Cardiac muscle cell (in vitro differentiated cells and primary cell): ENCODE results near the gene B3GNT9. TPM values are rescaled to one million over a fixed set of nuclear protein-coding genes. Genes with fewer than 3 reads are reported as not detected.

Experiments
- DNase-seq, 2 donors: peaks; one replicate each; pipeline versions ENCODE4 v3.0.0 to v3.0.0-alpha.2; 2010 to 2017; ENCODE audit warnings: low read depth in 1 of 2, low spot score in 1 of 2
- H3K27ac ChIP-seq: fragments of 200-600 bp; sonication (generic); 2 replicates; pipeline ENCODE4 v1.5.1; 2016
- H3K27me3 ChIP-seq: fragments of 200-600 bp; sonication (generic); 2 replicates; pipeline ENCODE4 v1.6.0; 2016; ENCODE audit warnings: control low read depth
- H3K36me3 ChIP-seq: fragments of 200-600 bp; sonication (generic); 2 replicates; pipeline ENCODE4 v1.5.1; 2016; ENCODE audit warnings: control low read depth
- H3K4me1 ChIP-seq: fragments of 200-600 bp; sonication (generic); 2 replicates; pipeline ENCODE4 v1.8.1; 2017; ENCODE audit warnings: low read depth, mild to moderate bottlenecking, mixed run types
- H3K4me3 ChIP-seq: fragments of 200-600 bp; sonication (generic); 2 replicates; pipeline ENCODE4 v1.5.1; 2016; ENCODE audit warnings: mild to moderate bottlenecking
- H3K9me3 ChIP-seq: fragments of 200-600 bp; sonication (generic); 2 replicates; pipeline ENCODE4 v1.5.1; 2017; ENCODE audit warnings: low read depth, mild to moderate bottlenecking, control low read depth
- polyA plus RNA-seq: library from polyadenylated mRNA; unstranded; fragments of >200 nt; fragmentation: Nextera tagmentation; extraction: Ambion mirVana; gene quantifications from 2 replicates; pipeline ENCODE4 v1.2.1, GENCODE V29; 2016
- total RNA-seq: library from RNA; depleted of rRNA; stranded (reverse); fragments of >200 nt; gene quantifications from 2 replicates; pipeline ENCODE4 v1.2.3, GENCODE V29; 2016
- TF ChIP-seq, protein P1 (sequence below): IDR thresholded peaks from 2 replicates; pipeline ENCODE4 v1.5.1; 2012; ENCODE audit warnings: low read depth, mild to moderate bottlenecking, low read length

The B3GNT9 gene
- total and polyA plus RNA-seq, 2 experiments from 2014 or later, result 18.0 to 34.7 TPM

GRCh38 chr16:67169642-67170167 is 18.9 kb upstream of the B3GNT9 start:
- peaks cover 19% of the 10 kb centered on the region for H3K4me1 ChIP-seq
- H3K36me3 ChIP-seq, result no peaks in the 10 kb centered on the region
- peak overlapping the region; percentile 54 for H3K27ac ChIP-seq
- H3K4me3 ChIP-seq, result peak overlapping the region; percentile 37
- H3K27me3 ChIP-seq, result peaks cover 52% of the 10 kb centered on the region
- DNase-seq, result peak; percentile 56 to 76
- H3K9me3 ChIP-seq, result no peaks in the 10 kb centered on the region
- TF ChIP-seq, protein P1, sequence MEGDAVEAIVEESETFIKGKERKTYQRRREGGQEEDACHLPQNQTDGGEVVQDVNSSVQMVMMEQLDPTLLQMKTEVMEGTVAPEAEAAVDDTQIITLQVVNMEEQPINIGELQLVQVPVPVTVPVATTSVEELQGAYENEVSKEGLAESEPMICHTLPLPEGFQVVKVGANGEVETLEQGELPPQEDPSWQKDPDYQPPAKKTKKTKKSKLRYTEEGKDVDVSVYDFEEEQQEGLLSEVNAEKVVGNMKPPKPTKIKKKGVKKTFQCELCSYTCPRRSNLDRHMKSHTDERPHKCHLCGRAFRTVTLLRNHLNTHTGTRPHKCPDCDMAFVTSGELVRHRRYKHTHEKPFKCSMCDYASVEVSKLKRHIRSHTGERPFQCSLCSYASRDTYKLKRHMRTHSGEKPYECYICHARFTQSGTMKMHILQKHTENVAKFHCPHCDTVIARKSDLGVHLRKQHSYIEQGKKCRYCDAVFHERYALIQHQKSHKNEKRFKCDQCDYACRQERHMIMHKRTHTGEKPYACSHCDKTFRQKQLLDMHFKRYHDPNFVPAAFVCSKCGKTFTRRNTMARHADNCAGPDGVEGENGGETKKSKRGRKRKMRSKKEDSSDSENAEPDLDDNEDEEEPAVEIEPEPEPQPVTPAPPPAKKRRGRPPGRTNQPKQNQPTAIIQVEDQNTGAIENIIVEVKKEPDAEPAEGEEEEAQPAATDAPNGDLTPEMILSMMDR, result peak; percentile 74

DNA sequence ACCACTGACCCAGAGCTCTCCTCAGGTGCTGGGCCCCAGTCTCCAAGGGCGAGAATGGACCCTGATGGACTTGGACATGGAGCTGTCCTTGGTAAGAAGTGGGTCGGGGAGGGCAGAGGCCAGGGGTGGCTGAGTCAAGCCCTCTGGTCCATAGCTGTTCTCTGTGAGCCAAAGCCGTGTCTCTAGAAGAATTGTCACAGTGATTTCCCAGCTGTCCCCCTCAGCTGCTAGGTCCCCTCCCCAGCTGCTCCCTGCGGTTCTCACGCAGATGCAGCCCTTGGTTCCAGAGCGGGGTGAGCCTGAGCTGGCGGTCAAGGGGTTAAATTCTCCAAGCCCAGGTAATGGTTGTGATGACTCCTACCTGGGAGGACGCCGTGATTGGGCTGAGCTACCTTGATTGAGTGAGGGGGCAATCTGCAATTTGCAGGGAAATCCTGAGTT is 18.2 kb upstream of the B3GNT9 start:
- Histone ChIP-seq H3K27ac (no peak overlapping the region), H3K4me1 (peaks cover 14% of the 10 kb centered on the region), H3K36me3 (no peaks in the 10 kb centered on the region), H3K4me3 (no peak overlapping the region), H3K9me3 (no peaks in the 10 kb centered on the region), H3K27me3 (peaks cover 56% of the 10 kb centered on the region)
- TF ChIP-seq, protein P1, result no peak
- DNase-seq, result no peak

DNA sequence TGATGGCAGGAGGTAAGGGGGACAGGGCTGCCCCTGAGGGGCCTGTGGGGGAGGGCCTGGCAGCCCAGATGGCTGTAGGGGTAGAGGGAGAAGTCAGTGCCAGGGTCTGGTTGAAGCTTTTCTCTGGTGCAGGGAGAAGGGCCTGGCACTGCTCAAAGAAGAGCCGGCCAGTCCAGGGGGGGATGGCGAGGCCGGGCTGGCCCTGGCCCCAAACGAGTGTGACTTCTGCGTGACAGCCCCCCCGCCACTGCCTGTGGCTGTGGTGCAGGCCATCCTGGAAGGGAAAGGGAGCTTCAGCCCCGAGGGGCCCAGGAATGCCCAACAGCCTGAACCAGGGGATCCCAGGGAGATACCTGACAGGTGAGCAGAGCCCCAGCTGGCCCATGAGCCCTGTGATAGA is 16.8 kb upstream of the B3GNT9 start:
- peaks cover 68% of the 10 kb centered on the region for H3K27me3 ChIP-seq
- H3K27ac ChIP-seq, result no peak overlapping the region
- no peaks in the 10 kb centered on the region for H3K36me3 ChIP-seq
- H3K4me1 ChIP-seq, result peaks cover 20% of the 10 kb centered on the region
- no peak for DNase-seq
- TF ChIP-seq, protein P1, result no peak
- H3K4me3 ChIP-seq, result no peak overlapping the region
- H3K9me3 ChIP-seq, result no peaks in the 10 kb centered on the region

- no peaks in the 10 kb centered on the region for H3K9me3 ChIP-seq
- no peaks in the 10 kb centered on the region for H3K36me3 ChIP-seq
- H3K4me3 ChIP-seq, result no peak overlapping the region
- DNase-seq, result no peak
- TF ChIP-seq, protein P1, result no peak
- H3K4me1 ChIP-seq, result peaks cover 20% of the 10 kb centered on the region
- peaks cover 77% of the 10 kb centered on the region for H3K27me3 ChIP-seq
- H3K27ac ChIP-seq, result no peak overlapping the region
Observed at GRCh38 chr16:67166598-67167168, 15.9 kb upstream of the B3GNT9 start.

DNA sequence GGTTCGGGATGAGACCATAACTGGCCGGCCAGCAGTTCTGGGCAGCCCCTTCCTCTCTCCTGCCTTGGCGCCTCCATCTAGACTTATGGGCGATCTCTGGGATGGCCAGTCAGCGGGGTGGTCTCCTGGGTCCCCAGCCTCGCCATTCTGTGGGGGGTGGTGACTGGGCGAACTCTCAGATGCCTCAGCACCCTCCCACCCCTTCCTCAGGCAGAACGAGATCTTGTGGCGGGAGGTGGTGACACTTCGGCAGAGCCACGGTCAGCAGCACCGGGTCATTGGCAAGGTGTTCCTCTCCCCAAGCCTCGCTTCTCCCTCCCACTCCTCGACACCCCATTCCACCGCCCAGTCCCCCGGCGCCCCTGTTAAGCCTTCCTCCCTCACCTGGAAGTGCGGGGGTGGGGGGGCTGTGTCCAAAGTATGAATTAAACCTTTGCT is 15.3 kb upstream of the B3GNT9 start:
- TF ChIP-seq, protein P1, result no peak
- H3K9me3 ChIP-seq, result no peaks in the 10 kb centered on the region
- H3K27ac ChIP-seq, result no peak overlapping the region
- peaks cover 82% of the 10 kb centered on the region for H3K27me3 ChIP-seq
- peaks cover 19% of the 10 kb centered on the region for H3K4me1 ChIP-seq
- no peak for DNase-seq
- no peaks in the 10 kb centered on the region for H3K36me3 ChIP-seq
- no peak overlapping the region for H3K4me3 ChIP-seq
